ENCODE data around the gene NANS.

Gene NANS

GRCh38 chr9:98047002-98047401 is 9.5 kb upstream of the NANS start:
- Mint-ChIP-seq H3K27ac (peak overlapping the region; percentile 51), H3K9me3 (peaks cover 7% of the 10 kb centered on the region in 2 donors), H3K27me3 (no peaks in the 10 kb centered on the region), H3K4me1 (peaks cover 16 to 42% of the 10 kb centered on the region in 2 donors), H3K36me3 (peaks cover 25 to 48% of the 10 kb centered on the region in 2 donors), H3K4me3 (peak overlapping the region in 1 of 2 donors; percentile 66)
- no peak for ATAC-seq (replicated peaks)
- DNase-seq, result no peak

- Mint-ChIP-seq H3K4me3 (no peak overlapping the region), H3K4me1 (peaks cover 21 to 38% of the 10 kb centered on the region in 2 donors), H3K9me3 (peaks cover 11% of the 10 kb centered on the region in 2 donors), H3K36me3 (peaks cover 34 to 58% of the 10 kb centered on the region in 2 donors), H3K27me3 (no peaks in the 10 kb centered on the region), H3K27ac (no peak overlapping the region)
- no peak for DNase-seq
- no peak for ATAC-seq (replicated peaks)
Observed at GRCh38 chr9:98049288-98050072, 7.1 kb upstream of the NANS start.

- peaks cover 35 to 60% of the 10 kb centered on the region in 2 donors for H3K36me3 Mint-ChIP-seq
Observed at GRCh38 chr9:98050351-98050750, 6.2 kb upstream of the NANS start.

GRCh38 chr9:98054376-98054951 is 2.1 kb upstream of the NANS start:
- peaks cover 14 to 33% of the 10 kb centered on the region in 2 donors for H3K36me3 Mint-ChIP-seq
- ATAC-seq (replicated peaks) (no peak), DNase-seq (no peak)
- H3K4me3 Mint-ChIP-seq, result no peak overlapping the region
- peaks cover 4 to 6% of the 10 kb centered on the region in 2 donors for H3K9me3 Mint-ChIP-seq
- peak overlapping the region; percentile 31 for H3K27ac Mint-ChIP-seq
- no peaks in the 10 kb centered on the region for H3K27me3 Mint-ChIP-seq
- peaks cover 21 to 39% of the 10 kb centered on the region in 2 donors for H3K4me1 Mint-ChIP-seq

More at GRCh38 chr9:98050351-98050750, 6.2 kb upstream of the NANS start:
- Mint-ChIP-seq H3K27ac (no peak overlapping the region), H3K4me3 (no peak overlapping the region), H3K9me3 (peaks cover 7 to 9% of the 10 kb centered on the region in 2 donors), H3K4me1 (peaks cover 24 to 42% of the 10 kb centered on the region in 2 donors), H3K27me3 (no peaks in the 10 kb centered on the region)
- DNase-seq (no peak), ATAC-seq (replicated peaks) (no peak)

DNA sequence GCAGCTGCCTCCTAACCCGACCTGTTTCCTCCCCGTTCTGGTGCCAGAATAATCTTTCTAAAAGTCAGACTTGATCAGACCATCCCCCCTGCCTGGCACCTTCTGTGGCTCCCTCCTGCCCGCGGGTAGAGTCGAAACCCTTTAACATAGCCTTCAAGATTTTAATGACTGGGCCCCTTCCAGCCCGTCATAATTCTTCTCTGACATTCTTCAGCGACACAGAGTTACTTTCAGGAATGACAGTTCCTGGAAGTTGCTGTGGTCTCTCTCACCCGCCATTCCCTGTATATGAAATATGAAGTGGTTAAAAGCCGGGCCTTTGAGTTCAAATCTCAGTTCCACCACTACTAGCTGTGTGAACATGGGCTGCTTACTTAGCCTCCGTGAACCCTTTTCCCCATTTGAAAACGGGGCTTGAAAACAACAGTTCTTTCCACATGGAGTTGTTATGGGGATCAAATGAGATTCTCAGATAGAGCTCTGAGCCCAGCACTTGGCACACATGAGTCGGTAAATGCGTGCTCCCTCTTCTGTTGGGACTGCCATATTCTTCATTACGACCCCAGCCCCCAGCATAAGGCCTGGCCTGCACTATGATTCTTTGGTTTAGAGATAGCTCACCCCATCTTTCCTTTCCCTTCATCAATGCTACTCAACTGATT is 737 bp downstream of the NANS start:
- H3K27me3 Mint-ChIP-seq, result no peaks in the 10 kb centered on the region
- peak overlapping the region; percentile 97 for H3K27ac Mint-ChIP-seq
- ATAC-seq (replicated peaks), result peak in 1 of 2 donors; percentile 45
- H3K4me3 Mint-ChIP-seq, result peak overlapping the region; percentile 94 to 99
- DNase-seq, result no peak
- H3K4me1 Mint-ChIP-seq, result peaks cover 18 to 33% of the 10 kb centered on the region in 2 donors
- H3K9me3 Mint-ChIP-seq, result peaks cover 4 to 6% of the 10 kb centered on the region in 2 donors
- H3K36me3 Mint-ChIP-seq, result peaks cover 19 to 24% of the 10 kb centered on the region in 2 donors

- DNase-seq, result no peak
- H3K27me3 Mint-ChIP-seq, result no peaks in the 10 kb centered on the region
- H3K36me3 Mint-ChIP-seq, result peaks cover 24 to 38% of the 10 kb centered on the region in 2 donors
- H3K4me1 Mint-ChIP-seq, result peaks cover 3 to 13% of the 10 kb centered on the region in 2 donors
- ATAC-seq (replicated peaks), result no peak
- no peaks in the 10 kb centered on the region for H3K9me3 Mint-ChIP-seq
- no peak overlapping the region for H3K27ac Mint-ChIP-seq
- no peak overlapping the region for H3K4me3 Mint-ChIP-seq
Observed at GRCh38 chr9:98062161-98062560, 5.6 kb downstream of the NANS start.

GRCh38 chr9:98064623-98065392 is 8.3 kb downstream of the NANS start:
- Mint-ChIP-seq H3K27ac (no peak overlapping the region), H3K36me3 (peaks cover 31 to 47% of the 10 kb centered on the region in 2 donors), H3K9me3 (no peaks in the 10 kb centered on the region)

GRCh38 chr9:98066235-98066634 is 9.7 kb downstream of the NANS start:
- ATAC-seq (replicated peaks) (no peak), DNase-seq (no peak)
- Mint-ChIP-seq H3K4me1 (peaks cover 2 to 9% of the 10 kb centered on the region in 2 donors), H3K27me3 (no peaks in the 10 kb centered on the region), H3K9me3 (no peaks in the 10 kb centered on the region), H3K4me3 (no peak overlapping the region), H3K27ac (no peak overlapping the region), H3K36me3 (peaks cover 27 to 42% of the 10 kb centered on the region in 2 donors)

More at GRCh38 chr9:98064623-98065392, 8.3 kb downstream of the NANS start:
- no peaks in the 10 kb centered on the region for H3K27me3 Mint-ChIP-seq
- H3K4me1 Mint-ChIP-seq, result peaks cover 2 to 9% of the 10 kb centered on the region in 2 donors
- no peak for ATAC-seq (replicated peaks)
- no peak overlapping the region for H3K4me3 Mint-ChIP-seq
- no peak for DNase-seq

GRCh38 chr9:98067184-98067583 is 10.7 kb downstream of the NANS start:
- Mint-ChIP-seq H3K27ac (no peak overlapping the region), H3K27me3 (no peaks in the 10 kb centered on the region), H3K9me3 (no peaks in the 10 kb centered on the region), H3K4me1 (peaks cover 2 to 9% of the 10 kb centered on the region in 2 donors), H3K4me3 (no peak overlapping the region), H3K36me3 (peaks cover 27 to 47% of the 10 kb centered on the region in 2 donors)
- DNase-seq (no peak), ATAC-seq (replicated peaks) (no peak)

DNA sequence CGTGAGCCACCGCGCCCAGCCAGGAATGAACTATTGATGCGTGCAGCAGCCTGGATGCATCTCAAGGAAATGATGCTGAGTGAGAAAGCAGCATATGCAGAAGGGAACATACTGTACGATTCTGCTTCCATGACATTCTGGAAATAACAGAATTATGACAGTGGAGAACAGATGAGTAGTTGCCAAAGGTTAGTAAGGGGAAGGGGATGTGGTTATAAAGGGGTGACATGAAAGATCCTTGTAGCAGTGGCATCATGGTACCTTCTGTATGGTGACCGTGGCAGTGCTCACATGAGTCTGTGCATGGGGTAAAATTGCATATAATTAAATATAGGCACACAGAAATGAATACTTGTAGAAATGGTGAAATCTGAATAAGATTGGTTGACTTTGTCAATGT is 13.0 kb downstream of the NANS start:
- Mint-ChIP-seq H3K36me3 (peaks cover 23 to 33% of the 10 kb centered on the region in 2 donors), H3K4me3 (no peak overlapping the region)
- ATAC-seq (replicated peaks), result no peak

DNA sequence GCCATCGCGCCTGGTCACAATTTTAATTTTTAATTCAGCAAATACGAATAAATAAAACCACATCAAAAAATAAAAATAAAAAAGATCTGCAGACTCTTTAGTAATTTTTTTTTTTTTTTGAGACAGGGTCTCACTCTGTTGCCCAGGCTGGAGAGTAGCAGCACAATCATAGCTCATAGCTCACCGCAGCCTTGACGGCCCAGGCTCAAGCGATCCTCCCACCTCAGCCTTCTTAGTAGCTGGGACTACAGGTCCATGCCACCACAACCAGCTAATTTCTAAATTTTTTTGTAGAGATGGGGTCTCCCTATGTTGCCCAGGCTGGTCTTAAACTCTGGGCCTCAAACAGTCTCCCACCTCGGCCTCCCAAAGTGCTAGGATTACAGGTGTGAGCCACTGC is 14.2 kb downstream of the NANS start:
- peaks cover 20 to 30% of the 10 kb centered on the region in 2 donors for H3K36me3 Mint-ChIP-seq
- H3K9me3 Mint-ChIP-seq, result no peaks in the 10 kb centered on the region
- peaks cover 8 to 19% of the 10 kb centered on the region in 2 donors for H3K4me1 Mint-ChIP-seq
- no peak overlapping the region for H3K27ac Mint-ChIP-seq
- no peak for DNase-seq
- H3K4me3 Mint-ChIP-seq, result no peak overlapping the region
- ATAC-seq (replicated peaks), result no peak
- H3K27me3 Mint-ChIP-seq, result no peaks in the 10 kb centered on the region

More for the DNA sequence above, 13.0 kb downstream of the NANS start:
- H3K27me3 Mint-ChIP-seq, result no peaks in the 10 kb centered on the region
- peaks cover 7 to 16% of the 10 kb centered on the region in 2 donors for H3K4me1 Mint-ChIP-seq
- no peak overlapping the region for H3K27ac Mint-ChIP-seq
- H3K9me3 Mint-ChIP-seq, result no peaks in the 10 kb centered on the region
- DNase-seq, result no peak

DNA sequence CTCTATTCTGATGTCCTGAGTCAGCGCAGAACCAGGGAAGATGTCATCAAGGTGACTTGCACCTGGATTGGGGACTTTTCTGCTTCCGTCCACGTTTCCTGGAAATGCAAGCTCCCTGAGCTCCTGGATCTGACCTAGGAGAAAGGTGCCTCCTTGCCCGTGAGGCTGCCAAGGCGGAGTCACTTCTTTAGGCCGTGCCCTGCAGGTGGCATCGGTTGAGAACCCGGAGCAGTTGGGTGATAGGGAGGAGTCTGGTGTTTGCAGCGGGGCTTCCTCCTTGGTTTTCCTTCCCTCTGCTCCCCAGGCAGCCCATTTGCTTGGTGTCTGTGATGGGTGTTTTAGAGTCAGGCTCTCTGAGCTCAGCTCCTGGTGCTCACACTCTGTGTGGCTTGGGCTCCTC is 15.2 kb downstream of the NANS start:
- no peak overlapping the region for H3K4me3 Mint-ChIP-seq
- no peaks in the 10 kb centered on the region for H3K9me3 Mint-ChIP-seq
- no peak overlapping the region for H3K27ac Mint-ChIP-seq
- peaks cover 6 to 16% of the 10 kb centered on the region in 2 donors for H3K4me1 Mint-ChIP-seq
- peaks cover 12 to 20% of the 10 kb centered on the region in 2 donors for H3K36me3 Mint-ChIP-seq
- no peak for ATAC-seq (replicated peaks)
- H3K27me3 Mint-ChIP-seq, result no peaks in the 10 kb centered on the region
- no peak for DNase-seq

DNA sequence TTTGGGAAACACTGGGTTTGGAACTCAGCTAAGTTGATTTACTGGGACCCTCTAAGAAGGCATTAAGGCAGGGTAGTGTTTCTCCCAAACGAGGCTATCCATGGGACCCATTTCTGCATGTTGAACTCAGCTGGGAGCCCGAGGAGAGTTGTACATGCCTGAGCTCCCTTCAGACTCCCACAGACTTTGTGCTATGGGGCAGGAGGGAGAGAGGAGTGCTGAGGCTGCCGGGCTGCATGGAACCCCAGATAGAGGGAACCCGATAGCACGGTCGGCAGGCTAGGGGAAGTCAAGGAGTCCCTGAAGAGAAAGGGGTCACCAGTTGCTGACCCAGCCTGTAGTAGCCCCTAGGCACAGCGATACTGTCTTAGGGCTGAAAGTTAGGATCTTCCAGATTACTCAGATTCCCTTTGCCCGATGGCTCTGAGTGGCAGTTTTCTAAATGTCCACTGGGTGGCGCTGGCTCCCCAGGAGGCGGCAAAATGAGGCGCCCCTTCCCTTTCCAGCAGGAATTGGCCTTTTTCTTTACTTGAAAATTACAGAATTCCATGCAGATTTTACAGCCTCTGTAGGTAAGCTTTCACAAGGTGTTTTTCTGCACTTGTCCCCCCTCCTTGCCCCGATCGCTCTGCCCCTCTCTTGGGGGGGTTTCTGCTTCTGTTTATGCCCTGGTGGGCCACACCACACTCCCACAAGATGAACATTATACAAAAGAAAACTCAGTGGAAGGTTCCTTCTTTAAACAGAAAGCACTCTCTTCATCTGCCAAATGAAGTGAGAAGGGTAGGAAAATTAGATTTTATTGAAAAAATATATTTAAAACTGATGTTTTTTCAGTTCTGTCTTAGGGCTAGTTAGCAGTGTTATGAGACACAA is 17.8 kb downstream of the NANS start:
- H3K27ac Mint-ChIP-seq, result no peak overlapping the region
- peaks cover 12 to 26% of the 10 kb centered on the region in 2 donors for H3K36me3 Mint-ChIP-seq
- peak; percentile 28 for DNase-seq
- H3K9me3 Mint-ChIP-seq, result no peaks in the 10 kb centered on the region
- H3K27me3 Mint-ChIP-seq, result no peaks in the 10 kb centered on the region
- H3K4me3 Mint-ChIP-seq, result no peak overlapping the region
- H3K4me1 Mint-ChIP-seq, result peaks cover 6 to 16% of the 10 kb centered on the region in 2 donors
- ATAC-seq (replicated peaks), result peak in 1 of 2 donors; percentile 61

Measured in stimulated activated naive B cell treated with anti-CD40 and anti-IgM and Interleukin-4, amounts not matched to agents 10 μg/mL and 1 μg/mL and 100 μg/mL, for 72 hours (primary cell).